Neural cell (in vitro differentiated cells): Measurements from ENCODE around the gene CES4A. TPM values are rescaled to one million over a fixed set of nuclear protein-coding genes. Genes with fewer than 3 reads are reported as not detected.

ENCODE experiments used
- H2AFZ ChIP-seq: fragments of 200-600, 300-800 bp; sonication (generic), shearing (Covaris generic); 2 replicates; pipeline ENCODE4 v1.6.0; 2014; ENCODE audit warnings: low read depth, mild to moderate bottlenecking, antibody characterized with exemption, low read length, moderate library complexity
- H3F3A ChIP-seq: fragments of 200-600 bp; shearing (Covaris generic); 2 replicates; pipeline ENCODE4 v1.6.1; 2016; ENCODE audit warnings: mild to moderate bottlenecking, moderate library complexity, mixed read lengths, antibody characterized with exemption, low read length; ENCODE audit not compliant: insufficient read depth, poor library complexity, severe bottlenecking
- H3K27ac ChIP-seq: fragments of 200-600, 300-800 bp; sonication (generic), shearing (Covaris generic); 2 replicates; pipeline ENCODE4 v1.5.1; 2014; ENCODE audit warnings: mild to moderate bottlenecking, low read length, moderate library complexity
- H3K27me3 ChIP-seq: fragments of 300-800, 200-600 bp; sonication (generic), shearing (Covaris generic); 2 replicates; pipeline ENCODE4 v1.6.0; 2014; ENCODE audit warnings: mild to moderate bottlenecking, low read depth, low read length, moderate library complexity; ENCODE audit not compliant: insufficient read depth
- H3K36me3 ChIP-seq: fragments of 300-800, 200-600 bp; sonication (generic), shearing (Covaris generic); 2 replicates; pipeline ENCODE4 v1.5.1; 2014; ENCODE audit warnings: mild to moderate bottlenecking, antibody characterized with exemption, low read length, moderate library complexity; ENCODE audit not compliant: insufficient read depth
- H3K4me2 ChIP-seq: fragments of 300-800, 200-600 bp; sonication (generic), shearing (Covaris generic); 2 replicates; pipeline ENCODE4 v1.6.0; 2014; ENCODE audit warnings: mild to moderate bottlenecking, low read length
- H3K4me3 ChIP-seq: fragments of 300-800, 200-600 bp; sonication (generic), shearing (Covaris generic); 2 replicates; pipeline ENCODE4 v1.5.1; 2014; ENCODE audit warnings: mild to moderate bottlenecking, low read length, moderate library complexity
- H3K79me2 ChIP-seq: fragments of 200-600 bp; shearing (Covaris generic); replicated peaks from 2 replicates; pipeline ENCODE4 v1.6.0; 2014; ENCODE audit warnings: mild to moderate bottlenecking, low read length, moderate library complexity; ENCODE audit not compliant: insufficient read depth
- H3K9ac ChIP-seq: fragments of 300-800, 200-600 bp; sonication (generic), shearing (Covaris generic); 2 replicates; pipeline ENCODE4 v1.6.1; 2016; ENCODE audit warnings: mild to moderate bottlenecking, low read length, mixed read lengths
- H3K9me2 ChIP-seq: fragments of 200-600 bp; shearing (Covaris generic); 2 replicates; pipeline ENCODE4 v1.6.1; 2016; ENCODE audit warnings: mild to moderate bottlenecking, low read length, mixed read lengths; ENCODE audit not compliant: insufficient read depth
- H3K9me3 ChIP-seq: fragments of 200-600, 300-800 bp; sonication (generic), shearing (Covaris generic); 2 replicates; pipeline ENCODE4 v1.6.1; 2016; ENCODE audit warnings: mild to moderate bottlenecking, mixed run types, low read length, moderate library complexity, mixed read lengths
- H4K20me1 ChIP-seq: fragments of 200-600 bp; shearing (Covaris generic); 2 replicates; pipeline ENCODE4 v1.6.1; 2016; ENCODE audit warnings: mild to moderate bottlenecking, mixed run types; ENCODE audit not compliant: insufficient read depth
- EP300 ChIP-seq: fragments of 450-650 bp; conservative IDR thresholded peaks from 2 replicates; pipeline ENCODE4 v1.6.1; 2014; ENCODE audit warnings: antibody characterized with exemption, mild to moderate bottlenecking, moderate library complexity; ENCODE audit not compliant: poor library complexity, severe bottlenecking
- EZH2 ChIP-seq: fragments of 200-600, 300-800 bp; shearing (Covaris generic), sonication (generic); IDR thresholded peaks from 2 replicates; pipeline ENCODE4 v1.6.1; 2014; ENCODE audit warnings: antibody characterized with exemption, low read length, borderline replicate concordance, mild to moderate bottlenecking; ENCODE audit not compliant: insufficient read depth, poor library complexity, severe bottlenecking
- MXI1 ChIP-seq: fragments of 450-650 bp; conservative IDR thresholded peaks from 2 replicates; pipeline ENCODE4 v1.6.1; 2014; ENCODE audit warnings: antibody characterized with exemption, mild to moderate bottlenecking; ENCODE audit not compliant: poor library complexity, severe bottlenecking
- POLR2AphosphoS5 ChIP-seq: IDR thresholded peaks from 2 replicates; pipeline ENCODE4 v1.6.1; 2012
- RAD21 ChIP-seq: fragments of 450-650 bp; conservative IDR thresholded peaks from 2 replicates; pipeline ENCODE4 v1.6.1; 2014; ENCODE audit warnings: antibody characterized with exemption, mild to moderate bottlenecking, moderate library complexity
- SMC3 ChIP-seq: fragments of 450-650 bp; conservative IDR thresholded peaks from 2 replicates; pipeline ENCODE4 v1.6.1; 2014; ENCODE audit warnings: antibody characterized with exemption, mild to moderate bottlenecking, moderate library complexity; ENCODE audit not compliant: poor library complexity
- TAF1 ChIP-seq: IDR thresholded peaks from 2 replicates; pipeline ENCODE4 v1.6.1; 2012; ENCODE audit warnings: low read depth
- polyA plus RNA-seq: library from polyadenylated mRNA; depleted of rRNA; stranded (reverse); fragments of >200 nt; gene quantifications from 2 replicates; pipeline ENCODE4 v1.2.3, GENCODE V29; 2014
- TF ChIP-seq, protein P1 (sequence below): fragments of 450-650 bp; IDR thresholded peaks from 2 replicates; pipeline ENCODE4 v1.5.1; 2014; ENCODE audit warnings: antibody characterized with exemption, mild to moderate bottlenecking, moderate library complexity; ENCODE audit not compliant: poor library complexity, severe bottlenecking

Gene CES4A
- polyA plus RNA-seq, 1 donor from 2014 or later: 51.2 TPM

DNA sequence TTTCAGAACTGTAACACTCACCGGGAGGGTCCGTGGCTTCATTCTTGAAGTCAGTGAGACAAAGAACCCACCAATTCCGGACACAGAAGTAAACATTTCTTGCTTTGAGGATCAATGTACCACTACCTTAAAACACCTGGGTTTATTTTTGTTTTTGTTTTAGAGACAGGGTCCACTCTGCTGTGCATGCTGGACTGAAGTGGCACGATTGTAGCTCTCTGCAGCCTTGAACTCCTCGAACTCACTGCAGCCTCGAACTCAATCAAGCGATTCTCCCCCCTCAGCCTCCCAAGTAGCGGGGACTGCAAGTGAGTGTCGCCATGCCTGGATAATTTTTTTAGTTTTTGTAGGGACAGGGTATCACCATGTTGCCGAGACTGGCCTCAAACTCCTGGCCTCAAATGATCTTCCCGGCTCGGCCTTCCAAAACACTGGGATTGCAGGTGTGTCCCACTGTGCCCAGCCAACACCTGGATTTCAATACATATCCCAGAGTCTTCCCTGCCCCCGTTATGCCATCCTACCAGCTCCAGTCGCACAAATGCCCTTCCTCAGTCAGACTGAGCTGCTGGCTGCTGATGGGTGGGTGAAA lies 13.0 kb upstream of the CES4A start:
- H3K4me2 ChIP-seq: no peak overlapping the region
- no peaks in the 10 kb centered on the region for H3K9me2 ChIP-seq
- no peak overlapping the region for H3K4me3 ChIP-seq
- H3K36me3 ChIP-seq: no peaks in the 10 kb centered on the region
- no peak overlapping the region for H2AFZ ChIP-seq
- no peak overlapping the region for H3K27ac ChIP-seq
- no peak overlapping the region for H3K9ac ChIP-seq
- TF ChIP-seq POLR2AphosphoS5: no peak
- TF ChIP-seq TAF1: no peak
- no peak for TF ChIP-seq EZH2
- no peak for TF ChIP-seq EP300
- TF ChIP-seq SMC3: no peak
- H3K27me3 ChIP-seq: no peaks in the 10 kb centered on the region
- H3K9me3 ChIP-seq: no peaks in the 10 kb centered on the region
- H3F3A ChIP-seq: no peaks in the 10 kb centered on the region
- H4K20me1 ChIP-seq: no peaks in the 10 kb centered on the region
- no peaks in the 10 kb centered on the region for H3K79me2 ChIP-seq

DNA sequence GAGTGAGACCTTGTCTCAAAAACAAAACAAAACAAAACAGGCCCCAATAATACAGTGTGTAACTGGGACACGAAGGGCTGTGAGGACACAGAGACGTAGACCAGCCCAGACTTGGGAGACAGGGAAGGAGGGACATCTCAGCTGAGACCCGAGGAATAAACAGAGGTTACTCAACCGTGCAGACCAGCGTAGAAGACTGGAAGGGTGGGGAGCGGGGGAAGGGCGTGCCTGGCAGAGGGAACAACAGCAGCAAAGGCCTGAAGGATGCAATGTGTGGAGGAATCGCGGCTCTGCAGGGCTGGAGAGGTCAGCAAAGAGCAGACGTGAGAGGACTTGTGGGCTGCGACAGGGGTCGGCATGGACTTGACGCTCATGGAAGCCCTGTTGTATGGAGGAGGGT lies 11.6 kb upstream of the CES4A start:
- H3K79me2 ChIP-seq: no peaks in the 10 kb centered on the region
- H3K27me3 ChIP-seq: no peaks in the 10 kb centered on the region
- H3F3A ChIP-seq: no peaks in the 10 kb centered on the region
- TF ChIP-seq, protein P1, sequence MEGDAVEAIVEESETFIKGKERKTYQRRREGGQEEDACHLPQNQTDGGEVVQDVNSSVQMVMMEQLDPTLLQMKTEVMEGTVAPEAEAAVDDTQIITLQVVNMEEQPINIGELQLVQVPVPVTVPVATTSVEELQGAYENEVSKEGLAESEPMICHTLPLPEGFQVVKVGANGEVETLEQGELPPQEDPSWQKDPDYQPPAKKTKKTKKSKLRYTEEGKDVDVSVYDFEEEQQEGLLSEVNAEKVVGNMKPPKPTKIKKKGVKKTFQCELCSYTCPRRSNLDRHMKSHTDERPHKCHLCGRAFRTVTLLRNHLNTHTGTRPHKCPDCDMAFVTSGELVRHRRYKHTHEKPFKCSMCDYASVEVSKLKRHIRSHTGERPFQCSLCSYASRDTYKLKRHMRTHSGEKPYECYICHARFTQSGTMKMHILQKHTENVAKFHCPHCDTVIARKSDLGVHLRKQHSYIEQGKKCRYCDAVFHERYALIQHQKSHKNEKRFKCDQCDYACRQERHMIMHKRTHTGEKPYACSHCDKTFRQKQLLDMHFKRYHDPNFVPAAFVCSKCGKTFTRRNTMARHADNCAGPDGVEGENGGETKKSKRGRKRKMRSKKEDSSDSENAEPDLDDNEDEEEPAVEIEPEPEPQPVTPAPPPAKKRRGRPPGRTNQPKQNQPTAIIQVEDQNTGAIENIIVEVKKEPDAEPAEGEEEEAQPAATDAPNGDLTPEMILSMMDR: no peak
- TF ChIP-seq TAF1: no peak
- no peak for TF ChIP-seq EP300
- TF ChIP-seq SMC3: no peak
- TF ChIP-seq RAD21: no peak
- no peak for TF ChIP-seq MXI1
- H3K27ac ChIP-seq: no peak overlapping the region
- no peak overlapping the region for H3K9ac ChIP-seq
- H3K9me3 ChIP-seq: no peaks in the 10 kb centered on the region
- H2AFZ ChIP-seq: no peak overlapping the region
- H3K4me3 ChIP-seq: no peak overlapping the region
- H3K9me2 ChIP-seq: no peaks in the 10 kb centered on the region
- no peak overlapping the region for H3K4me2 ChIP-seq
- H4K20me1 ChIP-seq: no peaks in the 10 kb centered on the region
- no peaks in the 10 kb centered on the region for H3K36me3 ChIP-seq

DNA sequence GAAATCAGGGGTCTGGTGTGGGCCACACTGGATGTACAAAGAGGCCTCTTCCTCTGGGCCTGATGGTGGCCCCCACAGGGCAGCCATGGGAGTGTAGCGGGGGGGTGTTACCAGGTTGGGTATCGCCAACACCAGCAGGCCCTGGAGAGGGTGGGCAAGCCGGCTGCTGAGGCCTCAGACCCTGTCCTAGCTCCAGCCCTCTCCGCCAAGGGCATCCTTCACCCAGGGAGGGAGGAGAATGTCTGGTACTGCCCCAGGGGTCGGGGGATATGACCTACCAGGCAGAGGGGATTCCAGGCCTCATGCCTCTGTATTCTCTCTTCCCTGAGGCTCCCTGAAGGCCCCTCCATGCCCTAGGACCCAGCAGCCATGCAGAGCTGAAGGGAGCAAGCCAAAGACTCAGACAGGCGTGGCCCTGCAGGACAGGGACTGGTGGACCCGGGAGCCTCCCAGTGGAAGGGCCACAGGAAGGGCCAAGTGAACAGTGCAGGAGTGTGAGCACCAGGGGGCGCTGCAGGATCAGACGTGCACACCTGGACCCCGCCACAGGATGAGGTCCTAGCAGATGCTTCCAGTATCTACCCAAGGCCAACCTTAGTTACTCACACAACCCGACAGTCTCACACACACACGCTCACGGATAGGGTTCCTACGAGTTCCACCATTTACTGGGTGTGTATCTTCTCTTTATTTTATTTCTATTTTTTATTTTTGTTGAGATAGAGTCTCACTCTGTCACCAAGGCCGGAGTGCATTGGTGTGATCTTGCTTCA lies 10.9 kb upstream of the CES4A start:
- Histone ChIP-seq H3K4me3 (no peak overlapping the region), H4K20me1 (no peaks in the 10 kb centered on the region), H3K9me2 (no peaks in the 10 kb centered on the region), H3K36me3 (no peaks in the 10 kb centered on the region), H3K9me3 (no peaks in the 10 kb centered on the region), H3K9ac (no peak overlapping the region), H3K4me2 (no peak overlapping the region), H3K27me3 (no peaks in the 10 kb centered on the region), H2AFZ (no peak overlapping the region), H3F3A (no peaks in the 10 kb centered on the region), H3K79me2 (no peaks in the 10 kb centered on the region), H3K27ac (no peak overlapping the region)
- TF ChIP-seq, protein P1: peak; percentile 69
- TF ChIP-seq SMC3 (peak; percentile 76), POLR2AphosphoS5 (no peak), RAD21 (peak; percentile 74)
